ENCODE results near the gene KIF5C. TPM values are rescaled to one million over a fixed set of nuclear protein-coding genes. Genes with fewer than 3 reads are reported as not detected.

The KIF5C gene
- total RNA-seq, 1 donor from 2014 or later: 63.1 TPM

DNA sequence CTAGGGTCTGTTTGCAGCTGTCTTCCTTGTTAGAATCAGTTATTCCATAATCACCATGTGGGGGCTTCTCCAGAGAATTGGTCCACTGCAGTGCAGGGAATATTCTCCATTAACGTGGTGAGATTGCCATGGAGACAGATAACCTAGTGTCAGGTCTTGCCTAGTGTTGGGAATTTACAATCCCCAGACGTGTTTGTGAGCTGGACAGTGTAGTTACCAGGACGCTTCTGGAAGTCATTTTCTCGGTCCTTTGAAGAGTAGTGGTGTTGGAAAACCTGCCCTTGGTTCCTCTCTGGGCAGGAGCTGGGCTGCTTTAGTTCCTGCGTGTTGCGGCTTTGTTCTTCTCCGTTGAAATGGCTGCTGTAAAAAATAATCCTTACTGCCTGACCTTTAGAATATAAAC is 94.6 kb downstream of the KIF5C start:
- DNase-seq (ENCODE audit: low spot score): no peak
- Histone ChIP-seq H3K4me1 (peaks cover 39% of the 10 kb centered on the region), H2AFZ (replicated peaks) (no peak overlapping the region), H3K9ac (no peak overlapping the region), H3K4me2 (no peak overlapping the region), H3K79me2 (ENCODE audit: low read depth) (no peaks in the 10 kb centered on the region), H4K20me1 (ENCODE audit: low read depth) (peaks cover 44% of the 10 kb centered on the region), H3K27me3 (no peaks in the 10 kb centered on the region), H3K27ac (no peak overlapping the region), H3K36me3 (no peaks in the 10 kb centered on the region), H3K9me3 (ENCODE audit: low read depth) (no peaks in the 10 kb centered on the region), H3F3A (ENCODE audit: low read depth) (peaks cover 19% of the 10 kb centered on the region), H3K4me3 (no peak overlapping the region)
- H3K36me3 Mint-ChIP-seq: peaks cover 36% of the 10 kb centered on the region
- H3K27me3 Mint-ChIP-seq (ENCODE audit: insufficient read depth, low read depth): peaks cover 8% of the 10 kb centered on the region
- H3K4me1 Mint-ChIP-seq: peaks cover 54% of the 10 kb centered on the region
- H3K4me3 Mint-ChIP-seq: peak overlapping the region; percentile 51
- H3K9me3 Mint-ChIP-seq: no peaks in the 10 kb centered on the region
- H3K27ac Mint-ChIP-seq: peak overlapping the region; percentile 76
- TF ChIP-seq EZH2 (IDR thresholded peaks at IDR 0.05) (no peak), EZH2phosphoT487 (IDR thresholded peaks at IDR 0.05) (no peak)
- TF ChIP-seq, protein P1, sequence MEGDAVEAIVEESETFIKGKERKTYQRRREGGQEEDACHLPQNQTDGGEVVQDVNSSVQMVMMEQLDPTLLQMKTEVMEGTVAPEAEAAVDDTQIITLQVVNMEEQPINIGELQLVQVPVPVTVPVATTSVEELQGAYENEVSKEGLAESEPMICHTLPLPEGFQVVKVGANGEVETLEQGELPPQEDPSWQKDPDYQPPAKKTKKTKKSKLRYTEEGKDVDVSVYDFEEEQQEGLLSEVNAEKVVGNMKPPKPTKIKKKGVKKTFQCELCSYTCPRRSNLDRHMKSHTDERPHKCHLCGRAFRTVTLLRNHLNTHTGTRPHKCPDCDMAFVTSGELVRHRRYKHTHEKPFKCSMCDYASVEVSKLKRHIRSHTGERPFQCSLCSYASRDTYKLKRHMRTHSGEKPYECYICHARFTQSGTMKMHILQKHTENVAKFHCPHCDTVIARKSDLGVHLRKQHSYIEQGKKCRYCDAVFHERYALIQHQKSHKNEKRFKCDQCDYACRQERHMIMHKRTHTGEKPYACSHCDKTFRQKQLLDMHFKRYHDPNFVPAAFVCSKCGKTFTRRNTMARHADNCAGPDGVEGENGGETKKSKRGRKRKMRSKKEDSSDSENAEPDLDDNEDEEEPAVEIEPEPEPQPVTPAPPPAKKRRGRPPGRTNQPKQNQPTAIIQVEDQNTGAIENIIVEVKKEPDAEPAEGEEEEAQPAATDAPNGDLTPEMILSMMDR (IDR thresholded peaks at IDR 0.05): no peak

DNA sequence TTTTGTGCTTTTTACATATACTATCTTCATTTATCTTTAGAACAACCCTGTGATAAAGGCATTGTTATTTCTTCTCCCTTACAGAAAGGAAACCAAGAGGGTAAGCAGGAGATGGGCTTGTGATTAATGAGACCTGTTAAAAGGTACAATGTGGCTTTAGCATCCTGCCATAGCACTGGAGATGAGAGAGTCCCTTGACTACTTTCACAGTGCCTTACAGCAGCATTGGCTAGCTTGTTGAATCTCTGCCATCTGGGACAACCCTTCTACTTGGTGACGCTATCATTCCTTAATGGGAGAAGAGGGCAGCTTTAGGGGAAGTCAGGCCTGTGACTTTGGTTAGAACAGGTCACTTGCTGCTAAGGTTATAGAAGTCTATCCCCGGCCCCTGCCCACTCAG is 95.4 kb downstream of the KIF5C start:
- no peak overlapping the region for H3K4me3 ChIP-seq
- H3F3A ChIP-seq (ENCODE audit: low read depth): peaks cover 19% of the 10 kb centered on the region
- no peaks in the 10 kb centered on the region for H3K9me3 ChIP-seq (ENCODE audit: low read depth)
- H2AFZ ChIP-seq (replicated peaks): no peak overlapping the region
- Mint-ChIP-seq H3K27ac (peak overlapping the region; percentile 30), H3K36me3 (peaks cover 34% of the 10 kb centered on the region), H3K27me3 (ENCODE audit: insufficient read depth, low read depth) (peaks cover 5% of the 10 kb centered on the region), H3K4me3 (no peak overlapping the region), H3K4me1 (peaks cover 55% of the 10 kb centered on the region), H3K9me3 (no peaks in the 10 kb centered on the region)
- H3K4me2 ChIP-seq: no peak overlapping the region
- H3K27me3 ChIP-seq: no peaks in the 10 kb centered on the region
- peaks cover 42% of the 10 kb centered on the region for H4K20me1 ChIP-seq (ENCODE audit: low read depth)
- TF ChIP-seq EZH2phosphoT487 (IDR thresholded peaks at IDR 0.05): no peak
- TF ChIP-seq, protein P1 (IDR thresholded peaks at IDR 0.05): no peak
- H3K9ac ChIP-seq: no peak overlapping the region
- no peak for DNase-seq (ENCODE audit: low spot score)
- peaks cover 39% of the 10 kb centered on the region for H3K4me1 ChIP-seq
- no peak overlapping the region for H3K27ac ChIP-seq
- no peaks in the 10 kb centered on the region for H3K79me2 ChIP-seq (ENCODE audit: low read depth)
- no peaks in the 10 kb centered on the region for H3K36me3 ChIP-seq

DNA sequence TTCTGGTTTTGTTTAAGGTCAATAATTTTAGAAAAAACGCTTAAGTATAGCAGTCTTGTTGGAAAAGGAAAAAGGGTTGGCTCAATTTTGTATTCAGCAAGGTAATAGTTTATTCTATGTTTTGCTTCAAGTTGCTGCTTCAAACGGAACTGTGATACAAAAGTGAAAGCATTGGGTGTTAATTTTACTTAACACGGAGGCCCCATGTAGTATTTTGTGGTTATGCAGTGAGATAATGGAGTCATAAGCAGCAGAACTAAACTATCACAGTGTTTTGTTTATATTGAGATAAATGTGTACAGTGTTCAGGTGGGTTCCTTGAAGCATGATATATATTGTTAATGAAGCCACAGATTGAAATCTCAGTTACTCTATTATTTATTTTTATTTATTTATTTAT is 96.5 kb downstream of the KIF5C start:
- no peak overlapping the region for H3K4me3 ChIP-seq
- H3K27ac ChIP-seq: no peak overlapping the region
- no peak for DNase-seq (ENCODE audit: low spot score)
- H2AFZ ChIP-seq (replicated peaks): no peak overlapping the region
- peaks cover 39% of the 10 kb centered on the region for H3K4me1 ChIP-seq
- H3K27me3 Mint-ChIP-seq (ENCODE audit: insufficient read depth, low read depth): peaks cover 9% of the 10 kb centered on the region
- no peak overlapping the region for H3K4me3 Mint-ChIP-seq
- H3K9me3 ChIP-seq (ENCODE audit: low read depth): no peaks in the 10 kb centered on the region
- H3F3A ChIP-seq (ENCODE audit: low read depth): peaks cover 19% of the 10 kb centered on the region
- H4K20me1 ChIP-seq (ENCODE audit: low read depth): peaks cover 36% of the 10 kb centered on the region
- no peak for TF ChIP-seq EZH2 (IDR thresholded peaks at IDR 0.05)
- TF ChIP-seq EZH2phosphoT487 (IDR thresholded peaks at IDR 0.05): no peak
- TF ChIP-seq, protein P1 (IDR thresholded peaks at IDR 0.05): no peak
- no peaks in the 10 kb centered on the region for H3K36me3 ChIP-seq
- H3K9me3 Mint-ChIP-seq: no peaks in the 10 kb centered on the region
- H3K4me2 ChIP-seq: no peak overlapping the region
- no peaks in the 10 kb centered on the region for H3K27me3 ChIP-seq
- peaks cover 35% of the 10 kb centered on the region for H3K36me3 Mint-ChIP-seq
- peaks cover 55% of the 10 kb centered on the region for H3K4me1 Mint-ChIP-seq
- no peak overlapping the region for H3K27ac Mint-ChIP-seq
- no peaks in the 10 kb centered on the region for H3K79me2 ChIP-seq (ENCODE audit: low read depth)
- H3K9ac ChIP-seq: no peak overlapping the region
